A204.1 (cell line): ENCODE measurements around the gene RALGPS2.

Source experiments
- FAIRE-seq: peaks from 2 replicates; lab custom pipeline; 2012; peaks lifted over from hg19 to GRCh38; lab: Jason Lieb, UNC

RALGPS2 gene

DNA sequence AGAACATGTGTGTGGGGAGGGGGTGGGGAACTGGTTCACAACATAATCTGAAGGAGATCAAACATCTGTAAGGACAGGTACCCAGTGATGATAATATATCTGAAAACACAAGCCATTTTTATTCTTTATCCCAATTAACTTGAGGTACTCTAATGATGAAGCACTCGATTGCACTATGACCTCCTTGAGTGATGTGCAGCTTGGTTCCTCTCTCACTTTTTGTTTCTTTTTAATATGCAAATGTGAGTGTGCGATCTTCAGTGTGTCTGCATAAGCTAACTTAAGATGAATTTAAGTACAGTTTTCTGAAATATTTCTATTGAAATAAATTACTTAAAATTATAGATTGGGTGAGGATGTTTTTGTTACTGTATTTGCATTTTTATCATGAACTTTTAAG, 196.5 kb downstream of the RALGPS2 start:
- FAIRE-seq = no peak

DNA sequence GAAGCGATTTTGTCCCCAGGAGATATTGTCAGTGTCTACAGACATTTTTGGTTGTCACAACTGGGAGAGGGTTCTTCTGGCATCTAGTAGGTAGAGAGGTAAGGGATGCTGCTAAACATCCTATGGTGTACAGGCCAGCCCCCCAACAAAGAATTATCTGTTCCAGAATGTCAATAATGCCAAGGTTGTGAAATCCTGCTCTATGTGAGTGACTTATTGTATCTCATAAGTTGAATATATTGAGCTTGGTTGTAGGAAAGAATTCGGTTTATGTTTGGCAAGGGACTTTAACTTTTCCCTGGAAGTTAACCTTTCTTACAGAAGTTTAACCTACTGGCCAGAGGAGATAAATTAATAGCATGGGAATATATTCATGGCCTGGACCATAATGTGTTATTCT, 198.5 kb downstream of the RALGPS2 start:
- no peak for FAIRE-seq

DNA sequence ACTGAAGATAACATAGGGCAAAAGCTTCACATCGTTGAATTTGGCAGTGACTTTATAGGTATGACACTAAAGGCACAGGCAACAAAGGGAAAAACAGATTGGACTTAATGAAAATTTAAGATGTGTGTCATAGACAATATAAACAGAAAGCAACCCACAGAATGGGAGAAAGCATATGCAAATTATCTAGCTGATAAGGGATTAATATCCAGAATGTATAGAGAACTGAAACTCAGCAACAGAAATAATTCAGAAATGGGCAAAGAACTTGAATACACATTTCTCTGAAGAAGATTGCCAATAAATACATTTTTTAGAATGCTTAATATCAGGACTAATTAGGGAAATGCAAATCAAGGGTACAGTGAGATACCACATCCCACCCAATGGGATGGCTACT, 201.0 kb downstream of the RALGPS2 start:
- no peak for FAIRE-seq

DNA sequence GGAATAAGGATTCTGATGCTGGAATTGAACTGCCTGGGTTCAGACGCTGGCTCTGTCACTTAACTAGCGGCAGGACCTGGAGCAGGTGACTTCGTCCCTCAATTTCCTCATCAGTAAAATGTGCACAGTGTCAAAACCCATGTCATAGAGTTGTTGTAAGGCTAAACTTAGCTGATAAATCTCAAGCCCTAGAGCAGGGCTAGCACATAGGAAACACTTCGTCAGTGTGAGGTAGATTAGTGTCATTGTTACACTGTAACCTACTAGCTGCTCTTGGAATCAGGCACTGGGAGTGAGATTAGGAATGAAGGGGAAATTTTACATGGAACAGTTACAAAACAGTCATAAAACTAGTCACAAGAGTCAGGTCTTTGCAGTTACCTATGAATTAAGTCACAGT, 202.0 kb downstream of the RALGPS2 start:
- no peak for FAIRE-seq

DNA sequence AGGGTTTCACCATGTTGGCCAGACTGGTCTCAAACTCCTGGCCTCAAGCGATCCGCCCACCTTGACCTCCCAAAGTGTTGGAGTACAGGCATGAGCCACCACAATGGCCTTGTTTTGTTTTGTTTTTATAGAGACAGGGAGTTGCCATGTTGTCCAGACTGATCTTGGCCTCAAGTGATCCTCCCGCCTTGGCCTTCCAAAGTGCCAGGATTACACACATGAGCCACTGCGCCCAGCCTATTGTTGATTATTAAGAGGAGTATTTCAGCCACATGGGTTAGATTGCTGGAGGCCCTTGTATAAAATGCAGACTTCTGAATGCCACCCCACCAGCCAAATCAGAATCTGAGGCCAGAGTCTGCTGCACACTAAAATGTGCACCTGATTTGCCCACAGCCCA, 203.0 kb downstream of the RALGPS2 start:
- no peak for FAIRE-seq

DNA sequence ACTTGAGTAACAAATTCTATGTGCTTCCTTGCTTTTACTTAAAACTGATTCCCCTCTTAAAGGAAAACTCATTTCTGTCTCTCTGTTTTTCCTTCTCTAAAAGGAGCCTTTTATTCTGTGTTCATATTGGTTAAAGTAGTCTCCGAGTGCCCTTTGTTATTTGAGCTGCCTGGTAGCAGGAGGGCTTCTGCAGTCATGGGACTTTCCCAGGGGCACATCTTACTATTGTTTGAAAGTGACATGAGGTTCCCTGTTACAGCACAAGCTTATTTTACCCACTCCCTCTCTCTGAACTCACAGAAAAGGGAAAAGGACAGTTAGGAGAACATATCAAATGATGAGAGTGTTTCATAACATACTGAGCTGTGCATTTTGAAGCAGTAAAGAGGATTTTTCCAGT, 203.9 kb downstream of the RALGPS2 start:
- FAIRE-seq = no peak

DNA sequence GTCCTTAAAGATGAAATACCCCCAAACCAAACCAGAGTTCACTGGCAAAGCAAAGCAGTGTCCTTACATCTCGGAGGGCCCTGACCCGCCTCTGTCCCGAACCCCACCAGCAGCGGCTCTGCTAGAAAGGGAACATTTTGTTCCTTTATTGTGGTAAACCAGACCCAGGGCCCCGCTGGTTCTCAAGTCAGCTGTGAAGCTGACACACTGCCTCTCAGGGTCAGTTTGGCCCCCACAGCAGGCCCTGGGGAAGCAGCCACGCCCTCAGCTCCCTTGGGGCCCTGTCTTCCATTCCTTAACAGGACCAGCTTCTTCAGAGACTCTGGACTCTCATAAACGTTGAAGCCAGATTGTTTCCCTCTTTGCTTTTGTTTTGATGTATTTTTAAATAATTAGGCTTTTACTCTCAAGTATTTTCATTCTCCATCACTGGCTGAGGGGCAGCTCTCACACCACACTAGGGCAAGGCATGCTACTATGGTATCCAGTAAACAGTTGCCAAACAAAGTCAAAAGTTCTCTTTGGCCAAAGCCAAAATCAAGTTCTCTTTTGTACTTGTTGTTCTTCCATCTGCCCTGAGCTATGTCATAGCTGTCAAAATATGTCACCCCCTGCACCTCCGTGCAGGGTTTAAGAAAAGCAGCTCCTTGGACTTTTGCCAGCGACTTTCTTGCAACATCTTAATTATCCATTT, 207.0 kb downstream of the RALGPS2 start:
- FAIRE-seq = no peak

DNA sequence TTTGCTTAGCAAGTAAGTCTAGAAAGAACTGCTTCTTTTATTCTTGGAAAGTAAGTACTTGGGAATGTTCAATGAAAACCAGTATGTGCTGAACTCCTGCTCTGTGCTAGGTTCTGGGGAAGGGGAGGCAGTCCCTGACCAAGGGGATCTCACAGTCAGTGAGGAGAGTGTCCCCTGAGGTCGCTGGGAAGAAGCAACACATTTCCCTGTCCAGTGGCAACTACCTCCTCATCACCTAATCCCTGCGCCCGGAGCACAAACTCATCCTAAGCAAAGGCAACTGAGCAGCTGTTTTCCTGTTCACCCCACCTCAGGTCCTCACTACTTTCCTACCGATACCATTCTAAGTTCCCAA, 207.5 kb downstream of the RALGPS2 start:
- no peak for FAIRE-seq

DNA sequence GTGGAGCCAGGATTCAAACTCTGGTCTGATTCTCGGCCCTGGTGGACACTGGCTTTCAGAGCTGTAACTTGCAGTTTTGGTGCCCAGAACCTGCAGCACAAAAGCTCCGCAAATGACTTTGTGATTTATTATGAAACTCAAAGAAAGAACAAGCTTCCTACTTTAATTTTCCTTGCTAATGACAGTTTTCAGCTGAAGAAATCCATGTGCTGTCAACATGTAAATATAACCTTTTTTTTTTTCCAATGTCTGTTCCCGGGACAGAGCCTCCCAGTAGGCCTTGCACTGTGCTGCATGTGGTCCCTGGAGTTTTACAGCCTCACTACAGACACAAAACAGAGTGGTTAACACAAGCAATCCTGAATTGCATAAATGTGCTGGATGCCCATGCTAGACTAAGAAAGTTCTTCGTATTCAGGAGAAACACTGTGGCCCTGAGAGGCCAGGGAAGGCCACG, 208.1 kb downstream of the RALGPS2 start:
- no peak for FAIRE-seq

DNA sequence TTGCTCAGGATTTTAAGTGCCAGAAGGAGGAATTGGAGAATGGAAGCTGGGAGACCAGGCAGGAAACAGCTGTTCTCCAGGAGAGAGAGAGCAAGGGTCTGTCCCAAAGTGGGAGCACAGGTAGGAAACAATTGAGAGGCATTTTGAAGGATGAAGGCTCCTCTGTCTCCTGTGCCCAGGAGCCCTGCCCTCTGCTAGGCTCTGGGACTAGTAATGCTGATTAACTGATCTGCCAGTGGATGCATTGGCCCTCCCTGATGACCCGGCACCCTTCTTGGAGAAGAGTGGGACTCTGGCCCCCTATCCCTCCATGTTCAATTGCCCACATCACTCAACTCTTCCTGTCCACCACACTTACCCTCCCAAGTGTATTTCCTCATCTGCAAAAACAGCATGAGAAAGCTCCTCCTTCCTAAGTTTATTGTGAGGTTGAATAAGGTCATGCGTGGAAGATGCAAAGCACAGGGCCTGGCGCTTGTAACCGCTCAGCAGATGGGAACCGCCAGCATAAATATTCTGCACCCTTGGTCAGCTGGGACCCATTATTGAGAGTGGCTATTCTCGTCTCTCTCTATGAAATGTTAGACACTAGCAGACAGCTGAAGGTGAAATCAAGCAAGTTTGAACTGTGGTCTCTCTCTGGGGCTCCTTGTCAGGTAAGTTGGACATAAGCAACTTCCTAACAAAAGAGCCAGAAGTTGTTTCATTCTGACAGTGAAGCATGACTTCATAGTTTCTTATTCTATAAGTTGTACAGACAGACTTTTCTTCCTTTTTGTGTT, 208.9 kb downstream of the RALGPS2 start:
- FAIRE-seq = no peak

DNA sequence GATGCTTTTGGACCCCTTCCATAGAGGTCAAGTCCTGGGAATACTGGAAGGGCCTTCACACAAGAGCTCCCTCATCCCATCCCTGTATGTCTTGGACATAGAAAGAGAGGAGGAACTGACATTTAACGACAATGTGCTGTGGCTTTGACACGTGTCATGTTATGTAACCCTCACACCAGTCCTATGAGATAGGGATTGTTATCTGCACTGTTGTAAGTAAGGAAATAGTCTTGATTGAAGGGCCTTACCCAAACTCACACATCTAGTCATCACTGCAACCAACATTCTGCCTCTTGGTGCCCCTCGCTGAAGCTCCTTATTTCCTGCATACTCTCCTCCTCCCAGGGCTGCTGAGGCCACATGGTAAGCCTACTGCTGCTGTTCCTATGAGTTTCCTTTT, 209.5 kb downstream of the RALGPS2 start:
- FAIRE-seq = no peak

DNA sequence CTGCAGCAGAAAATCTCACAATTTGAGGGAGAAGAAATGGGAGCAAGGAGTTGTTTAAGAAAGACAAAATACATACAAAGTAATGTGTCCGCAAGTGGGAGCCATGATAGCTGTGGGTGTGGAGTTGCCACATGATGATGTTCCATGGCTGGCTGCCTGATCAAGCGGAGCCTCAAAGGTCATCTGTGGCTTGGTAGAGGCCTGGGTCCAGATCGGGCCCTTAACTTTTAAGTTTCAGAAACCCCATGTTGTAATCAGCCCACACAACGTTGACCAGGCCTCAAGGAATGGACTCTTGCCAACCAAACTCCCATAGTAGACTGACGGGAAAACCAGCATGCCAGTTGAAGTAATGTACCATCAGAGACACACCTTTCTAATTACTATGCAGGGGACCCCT, 210.6 kb downstream of the RALGPS2 start:
- no peak for FAIRE-seq

DNA sequence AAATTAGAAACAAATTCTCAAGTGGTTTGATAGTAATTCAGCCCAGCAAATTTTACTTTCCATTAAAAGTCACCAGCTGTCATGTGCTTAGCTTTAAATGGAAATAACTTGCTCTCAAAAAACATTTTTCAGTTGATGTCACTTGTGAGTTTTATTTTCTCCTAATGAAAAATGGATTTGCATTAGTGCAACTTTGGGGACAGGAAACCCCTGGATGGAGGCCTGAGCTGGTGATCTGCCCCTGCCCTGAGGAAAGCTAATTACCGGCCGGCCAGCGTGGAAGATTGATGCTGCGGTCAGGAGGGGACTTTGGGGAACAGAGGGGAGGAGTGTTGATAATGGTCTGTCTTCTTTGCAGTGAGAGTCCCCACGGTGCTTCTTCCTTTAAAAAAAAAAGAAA, 212.7 kb downstream of the RALGPS2 start:
- FAIRE-seq = no peak

DNA sequence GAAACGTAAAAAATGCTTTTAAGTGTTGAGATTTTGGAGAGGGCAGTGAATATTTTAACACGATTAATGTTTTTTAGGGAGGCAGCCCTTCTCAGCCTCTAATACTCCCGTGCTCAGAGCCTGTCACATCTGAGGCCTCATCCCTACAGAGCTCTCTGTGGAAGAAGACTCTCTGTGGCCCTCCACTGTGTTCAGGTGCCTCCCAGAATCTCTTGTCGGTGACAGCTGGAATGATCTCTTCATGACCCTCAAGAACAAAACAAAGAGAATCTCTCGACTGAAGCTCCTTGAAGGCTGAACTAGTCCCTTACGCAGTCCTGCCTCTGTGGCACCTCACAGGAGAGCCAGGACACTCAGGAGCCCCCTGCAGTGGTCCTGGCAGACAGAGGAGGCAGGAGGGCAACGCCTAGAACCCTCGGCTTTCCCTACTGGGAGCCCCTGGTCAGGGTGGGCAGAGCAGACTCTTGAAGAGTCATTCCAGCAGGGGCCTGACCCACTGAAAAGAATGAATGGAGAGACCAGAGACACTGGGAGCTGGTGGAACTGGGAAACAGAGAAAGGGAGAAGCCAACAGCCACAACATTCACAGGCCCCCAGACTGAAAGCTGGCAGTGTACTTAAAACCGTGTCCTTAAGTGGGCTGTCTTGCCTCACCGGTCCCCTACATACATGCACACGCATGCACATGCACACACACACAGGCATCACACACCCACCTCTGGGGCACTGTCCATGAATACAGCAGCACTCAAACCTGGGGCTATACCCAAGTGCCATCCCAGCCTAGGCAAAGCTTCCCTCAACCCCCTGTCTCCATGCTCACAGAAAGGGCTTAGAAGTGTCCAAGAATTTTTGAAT, 213.3 kb downstream of the RALGPS2 start:
- no peak for FAIRE-seq

DNA sequence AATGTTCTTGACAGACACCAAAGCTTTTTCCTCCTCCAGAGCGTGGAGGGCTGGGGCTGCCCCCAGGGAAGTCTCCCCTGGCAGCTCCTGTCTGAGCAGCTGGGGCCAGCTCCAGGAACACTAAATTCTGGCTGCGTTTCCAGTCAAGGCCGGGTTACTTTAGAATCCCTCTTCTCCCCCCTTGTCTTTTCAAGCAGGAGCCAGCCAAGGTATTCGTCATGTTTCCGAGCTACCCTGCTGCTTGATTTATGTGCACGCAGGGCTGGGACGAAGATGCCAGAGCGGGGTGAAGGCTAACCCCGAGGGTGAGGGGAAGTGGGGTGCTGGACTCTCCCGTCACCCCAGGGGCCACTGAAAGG, 213.9 kb downstream of the RALGPS2 start:
- no peak for FAIRE-seq

DNA sequence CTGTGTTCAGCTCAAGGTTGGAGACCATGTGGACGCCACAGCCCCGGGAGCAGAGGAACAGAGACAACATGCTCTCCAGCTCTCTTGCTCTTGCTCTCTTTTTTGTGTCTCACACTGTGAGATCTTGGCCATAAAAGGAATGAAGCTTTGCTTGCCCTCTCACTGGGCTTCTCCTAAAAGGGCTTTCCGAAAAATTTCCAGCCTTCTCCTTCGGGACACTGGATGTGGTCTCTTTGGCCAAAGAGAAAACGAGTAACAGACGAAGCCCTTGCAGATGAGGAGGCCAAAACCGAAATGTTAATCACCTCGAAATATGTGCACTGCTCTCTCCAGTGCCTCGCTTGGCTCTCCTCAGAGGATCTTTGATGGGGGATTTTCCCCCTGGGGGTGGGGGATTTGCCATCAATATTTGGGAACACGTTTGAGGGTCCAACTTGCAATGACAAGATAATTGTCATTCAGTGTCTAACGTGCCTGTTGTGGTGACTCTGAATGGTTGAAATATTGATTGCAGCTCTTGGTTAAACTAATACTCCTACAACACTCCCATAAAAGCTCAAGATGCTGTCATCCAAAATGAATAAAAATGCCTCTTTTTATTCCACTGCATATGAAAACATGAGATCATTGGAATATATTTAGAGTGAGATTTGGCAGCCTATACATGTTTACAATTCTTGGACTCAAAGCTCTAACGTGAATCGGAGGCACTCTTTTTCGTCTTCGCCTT, 214.5 kb downstream of the RALGPS2 start:
- FAIRE-seq = no peak

DNA sequence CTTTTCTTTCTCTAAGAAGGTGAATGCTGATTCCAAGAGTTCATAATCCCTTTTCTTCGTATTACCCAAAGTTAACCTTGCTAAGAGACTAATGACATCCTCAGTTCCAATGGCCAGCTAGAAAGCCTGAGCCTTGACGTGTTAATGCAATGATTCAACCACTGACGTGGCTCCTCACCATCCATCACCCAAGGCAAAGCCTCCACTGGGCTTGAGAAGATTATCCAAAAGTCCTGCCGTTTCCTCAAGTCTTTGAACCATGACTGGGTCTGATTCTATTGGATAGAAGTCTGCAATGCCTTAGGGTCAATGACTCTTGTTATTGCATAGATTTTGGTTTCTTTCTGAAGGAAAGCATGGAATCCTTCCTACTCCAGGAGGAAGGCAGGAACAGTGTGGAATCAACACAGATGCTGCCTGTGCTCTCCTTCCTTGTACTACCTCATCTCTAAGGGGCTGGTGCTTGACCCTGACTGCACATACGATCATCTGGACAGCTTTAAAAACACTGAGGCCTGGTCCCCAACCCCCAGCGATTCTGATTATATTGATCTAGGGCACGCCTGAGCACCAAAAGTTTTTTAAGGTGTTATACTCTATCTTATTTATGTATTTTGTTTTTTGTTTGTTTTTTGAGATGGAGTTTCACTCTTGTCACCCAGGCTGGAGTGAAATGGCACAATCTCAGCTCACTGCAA, 215.2 kb downstream of the RALGPS2 start:
- no peak for FAIRE-seq

DNA sequence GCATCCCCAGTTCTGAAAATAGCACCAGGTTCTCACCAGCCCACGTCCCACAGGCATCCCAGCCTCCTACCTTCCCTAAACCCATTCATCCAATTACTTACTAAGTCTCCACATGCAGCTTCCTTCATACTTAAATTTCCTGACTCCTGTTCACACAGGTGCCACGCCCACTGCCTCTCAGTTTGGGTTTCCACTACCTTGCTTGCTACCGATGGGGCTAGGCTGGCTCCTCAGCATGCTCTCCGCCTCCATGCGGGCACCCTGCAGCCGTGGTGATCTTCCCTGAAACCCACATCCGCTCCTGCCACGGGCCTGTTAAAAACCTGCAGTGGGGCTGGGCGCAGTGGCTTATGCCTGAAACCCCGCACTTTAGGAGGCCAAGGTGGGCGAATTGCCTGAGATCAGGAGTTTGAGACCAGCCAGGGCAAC, 216.2 kb downstream of the RALGPS2 start:
- no peak for FAIRE-seq

DNA sequence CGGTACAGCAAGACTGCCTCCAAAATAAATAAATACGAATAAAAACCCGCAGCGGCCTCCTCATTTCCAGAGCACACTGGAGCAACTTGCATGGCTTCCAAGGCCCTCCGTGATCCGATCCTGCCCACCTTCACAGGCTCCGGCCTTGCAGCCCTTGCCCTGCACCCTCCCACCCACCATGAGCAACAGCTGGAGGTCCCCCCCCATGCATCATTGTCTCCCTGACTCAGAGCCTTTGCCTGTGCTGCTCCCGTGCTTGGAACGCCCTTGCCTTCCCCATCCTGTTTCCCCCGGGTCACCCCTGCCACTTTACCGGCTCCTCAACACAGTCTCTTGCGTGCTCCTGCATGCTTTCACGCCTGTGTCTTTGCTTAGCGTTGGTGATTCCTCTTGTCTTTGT, 216.8 kb downstream of the RALGPS2 start:
- FAIRE-seq = no peak

DNA sequence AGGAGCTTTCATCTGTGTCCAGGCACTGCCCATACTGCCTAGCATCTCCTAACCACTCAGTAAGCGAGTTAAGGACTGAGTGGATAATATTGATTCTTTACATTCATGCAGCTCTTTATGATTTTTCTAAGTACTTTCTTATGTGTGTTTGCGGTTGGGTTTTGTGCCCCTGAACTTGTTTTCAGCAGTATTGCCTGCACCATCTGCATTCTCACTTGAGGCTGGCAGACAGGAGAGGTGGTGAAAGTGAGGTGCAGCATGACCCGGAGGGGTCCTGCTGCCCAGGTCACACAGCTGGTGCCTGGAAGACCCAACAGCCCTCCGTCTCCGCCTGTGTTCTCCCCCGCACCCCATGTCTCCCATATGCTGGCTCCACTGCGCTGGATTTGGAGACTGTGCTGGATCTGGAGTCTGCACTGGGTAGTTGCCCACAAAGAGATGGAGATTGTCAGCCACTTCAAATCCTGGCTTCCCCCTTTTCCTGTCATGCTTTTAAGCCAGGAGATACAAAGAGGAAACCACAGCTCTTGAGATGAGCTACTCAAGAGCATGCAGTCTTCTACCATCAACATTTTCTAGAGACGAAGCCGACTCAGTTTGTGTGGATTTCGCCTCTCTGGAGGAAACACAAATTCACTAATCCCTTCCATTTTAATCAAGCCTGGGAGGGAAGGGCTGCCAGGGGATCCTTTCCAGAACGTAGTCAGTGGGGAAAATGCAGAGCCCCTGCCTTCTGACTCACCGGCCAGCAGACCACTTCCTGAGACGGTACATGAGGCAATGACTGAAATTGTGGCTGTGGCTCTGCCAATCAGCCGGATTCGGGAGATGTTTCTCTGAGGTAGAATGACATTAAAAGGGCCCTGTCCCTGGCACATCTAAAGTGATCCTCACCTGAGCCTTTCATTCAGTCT, 217.5 kb downstream of the RALGPS2 start:
- no peak for FAIRE-seq

DNA sequence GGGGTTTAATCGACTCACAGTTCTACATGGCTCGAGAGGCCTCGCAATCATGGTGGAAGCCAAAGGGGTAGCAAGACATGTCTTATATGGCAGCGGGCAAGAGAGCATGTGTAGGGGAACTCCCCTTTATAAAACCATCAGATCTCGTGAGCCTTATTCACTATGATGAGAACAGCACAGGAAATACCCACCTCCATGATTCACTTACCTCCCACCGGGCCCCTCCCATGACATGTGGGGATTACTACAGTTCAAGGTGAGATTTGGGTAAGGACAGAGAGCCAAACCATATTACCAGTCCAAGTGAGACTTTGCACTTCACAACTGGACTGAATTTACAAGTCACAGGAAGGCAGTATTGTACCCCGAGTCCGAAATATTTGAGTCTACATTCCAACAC, 219.7 kb downstream of the RALGPS2 start:
- no peak for FAIRE-seq
